SK-N-MC (cell line): ENCODE data around the gene YBX1.

Source experiments
- EZH2 ChIP-seq: fragments of 200-600 bp; sonication (generic); IDR thresholded peaks from one replicate; pipeline ENCODE4 v1.6.1; 2017; ENCODE audit warnings: antibody characterized with exemption
- FOXP2 ChIP-seq: optimal IDR thresholded peaks from 2 replicates; pipeline ENCODE3; 2011; ENCODE audit warnings: mild to moderate bottlenecking, moderate library complexity; ENCODE audit not compliant: insufficient read depth; ENCODE audit errors: extremely low read length, control extremely low read depth
- POLR2AphosphoS5 ChIP-seq: IDR thresholded peaks from 2 replicates; pipeline ENCODE4 v1.6.1; 2012; ENCODE audit warnings: mild to moderate bottlenecking, low read depth, low read length, borderline replicate concordance

GRCh38 chr1:42692911-42693310, 10.7 kb downstream of the YBX1 start:
- TF ChIP-seq POLR2AphosphoS5 = no peak
- no peak for TF ChIP-seq EZH2
- TF ChIP-seq FOXP2 = no peak
